GM21528 (cell line): Measurements from ENCODE around the gene CCDC63.
"Not testable (repeated sequence)": the region's sequence is repeated elsewhere in the genome, so short reads cannot be mapped to it uniquely, and the experiment has no call there.

ENCODE experiments used
- ATAC-seq: cut with Tn5 transposase; IDR thresholded peaks from one replicate; pipeline ENCODE4 v1.9.1; 2021; ENCODE audit warnings: mild to moderate bottlenecking, moderate library complexity; ENCODE audit not compliant: unreplicated experiment, low FRiP score

Gene CCDC63

DNA sequence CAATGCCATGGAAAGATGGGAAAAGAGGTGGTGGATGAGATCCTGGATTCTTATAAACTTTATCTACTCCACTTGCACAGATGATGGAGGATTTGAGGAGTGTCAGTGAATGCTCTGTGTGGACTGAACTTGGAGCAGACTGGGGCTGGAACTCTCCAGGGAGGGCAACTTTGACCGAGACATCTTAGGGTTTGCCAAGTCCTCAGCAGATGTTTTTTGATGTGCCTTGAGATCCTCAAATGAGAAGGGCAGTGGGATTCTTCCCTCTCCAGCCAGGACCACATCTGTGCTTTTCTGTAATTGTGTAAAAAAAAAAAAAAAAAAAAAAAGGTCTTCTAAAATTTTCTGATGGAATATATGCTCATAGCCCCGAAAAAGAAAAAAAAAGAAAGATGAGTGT lies 96.6 kb downstream of the CCDC63 start:
- ATAC-seq = no peak

DNA sequence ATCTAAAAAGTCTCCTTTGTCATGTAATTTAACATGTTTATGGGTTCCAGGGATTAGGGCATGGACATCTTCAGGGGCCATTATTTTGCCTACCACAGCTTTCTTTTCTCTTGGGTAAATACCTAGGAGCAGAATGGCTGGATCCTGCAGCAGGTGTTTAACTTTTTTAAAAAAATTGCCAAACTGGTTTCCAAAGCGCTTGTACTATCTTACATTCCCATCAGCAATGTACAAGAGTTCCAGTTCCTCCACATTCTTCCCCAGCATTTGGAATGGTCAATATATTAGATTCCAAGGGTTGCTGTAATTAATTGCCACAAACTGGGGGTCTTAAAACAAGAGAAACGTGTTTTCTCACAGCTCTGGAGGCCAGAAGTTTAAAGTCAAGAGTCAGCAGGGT lies 101.3 kb downstream of the CCDC63 start:
- no peak for ATAC-seq

DNA sequence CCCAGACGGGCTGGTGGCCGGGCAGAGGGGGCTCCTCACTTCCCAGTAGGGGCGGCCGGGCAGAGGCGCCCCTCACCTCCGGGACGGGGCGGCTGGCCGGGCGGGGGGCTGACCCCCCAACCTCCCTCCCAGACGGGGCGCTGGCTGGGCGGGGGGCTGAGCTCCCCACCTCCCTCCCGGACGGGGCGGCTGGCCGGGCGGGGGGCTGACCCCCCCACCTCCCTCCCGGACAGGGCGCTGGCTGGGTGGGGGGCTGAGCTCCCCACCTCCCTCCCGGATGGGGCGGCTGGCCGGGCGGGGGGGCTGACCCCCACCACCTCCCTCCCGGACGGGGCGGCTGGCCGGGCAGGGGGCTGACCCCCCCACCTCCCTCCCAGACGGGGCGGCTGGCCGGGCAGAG lies 103.7 kb downstream of the CCDC63 start:
- not testable (repeated sequence) for ATAC-seq

DNA sequence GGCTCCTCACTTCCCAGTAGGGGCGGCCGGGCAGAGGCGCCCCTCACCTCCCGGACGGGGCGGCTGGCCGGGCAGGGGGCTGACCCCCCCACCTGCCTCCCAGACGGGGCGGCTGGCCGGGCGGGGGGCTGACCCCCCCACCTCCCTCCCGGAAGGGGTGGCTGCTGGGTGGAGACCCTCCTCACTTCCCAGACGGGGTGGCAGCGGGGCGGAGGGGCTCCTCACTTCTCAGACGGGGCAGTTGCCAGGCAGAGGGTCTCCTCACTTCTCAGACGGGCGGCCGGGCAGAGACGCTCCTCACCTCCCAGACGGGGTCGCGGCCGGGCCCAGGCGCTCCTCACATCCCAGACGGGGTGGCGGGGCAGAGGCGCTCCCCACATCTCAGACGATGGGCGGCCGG lies 104.1 kb downstream of the CCDC63 start:
- ATAC-seq = not testable (repeated sequence)
